Coronary artery (tissue), 2 donors: Measurements from ENCODE around the gene MAST4.

ENCODE experiments used
- DNase-seq: peaks from one replicate; pipeline ENCODE4 v3.0.0-alpha.2; 2017; ENCODE audit warnings: low spot score
- H3K27ac ChIP-seq, 2 donors: fragments of 200-600 bp; sonication (generic); one replicate each; pipeline ENCODE4 v1.5.1; 2016 to 2019
- H3K4me3 ChIP-seq: fragments of 200-600 bp; sonication (generic); 2 replicates; pipeline ENCODE4 v1.5.1; 2016; ENCODE audit warnings: mild to moderate bottlenecking, moderate library complexity
- CTCF ChIP-seq: fragments of 200-600 bp; sonication (generic); IDR thresholded peaks from one replicate; pipeline ENCODE4 v1.5.1; 2019; ENCODE audit warnings: antibody characterized with exemption

MAST4 gene

GRCh38 chr5:67179697-67180361 lies 583.6 kb downstream of the MAST4 start:
- TF ChIP-seq CTCF, result no peak
- DNase-seq, result no peak
- Histone ChIP-seq H3K27ac (no peak overlapping the region), H3K4me3 (no peak overlapping the region)

- peak overlapping the region; percentile 30 to 38 for H3K27ac ChIP-seq
- DNase-seq, result no peak
Observed at GRCh38 chr5:67181648-67182221, 585.5 kb downstream of the MAST4 start.

GRCh38 chr5:67182301-67182790 lies 586.2 kb downstream of the MAST4 start:
- H3K4me3 ChIP-seq, result peak overlapping the region; percentile 34
- TF ChIP-seq CTCF, result no peak
- DNase-seq, result peak; percentile 85
- H3K27ac ChIP-seq, result peak overlapping the region; percentile 38 to 62

More at GRCh38 chr5:67181648-67182221, 585.5 kb downstream of the MAST4 start:
- no peak overlapping the region for H3K4me3 ChIP-seq
- TF ChIP-seq CTCF, result no peak

GRCh38 chr5:67183859-67184258 lies 587.7 kb downstream of the MAST4 start:
- TF ChIP-seq CTCF, result no peak
- Histone ChIP-seq H3K27ac (no peak overlapping the region), H3K4me3 (no peak overlapping the region)
- DNase-seq, result no peak

DNA sequence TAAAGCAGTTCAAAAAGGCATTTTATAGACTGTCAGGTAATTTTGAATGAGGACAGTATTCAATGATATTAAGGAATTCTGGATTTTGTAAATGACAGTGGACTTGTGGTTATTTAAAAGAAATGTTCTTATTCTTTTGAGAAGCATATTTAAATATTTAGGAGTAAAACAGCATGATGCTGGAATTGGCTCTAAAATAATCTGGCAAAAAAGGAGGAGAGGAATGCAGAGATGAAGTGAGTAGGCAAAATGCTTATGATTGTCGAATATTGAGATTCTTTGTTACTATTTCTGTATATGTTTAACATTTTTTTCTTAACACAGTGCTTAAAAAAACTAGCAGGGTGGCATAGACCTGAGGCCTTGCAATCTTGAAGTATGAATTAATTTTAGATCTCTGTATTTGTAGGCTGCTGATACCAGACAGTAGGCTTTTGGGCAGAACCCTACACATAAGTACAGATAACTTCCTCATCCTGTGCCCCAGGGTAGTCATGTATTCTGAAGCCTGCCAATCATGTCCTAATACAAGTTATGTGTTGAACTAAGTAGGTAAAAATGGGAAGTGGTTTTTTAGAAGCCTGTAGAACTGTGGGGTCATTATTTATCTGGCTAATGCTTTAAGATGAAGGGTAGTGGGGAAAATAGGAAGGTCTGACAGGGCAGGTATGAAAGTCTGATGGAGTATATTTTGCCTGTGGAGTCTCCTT lies 591.0 kb downstream of the MAST4 start:
- Histone ChIP-seq H3K4me3 (no peak overlapping the region), H3K27ac (no peak overlapping the region)
- no peak for TF ChIP-seq CTCF
- DNase-seq, result no peak

DNA sequence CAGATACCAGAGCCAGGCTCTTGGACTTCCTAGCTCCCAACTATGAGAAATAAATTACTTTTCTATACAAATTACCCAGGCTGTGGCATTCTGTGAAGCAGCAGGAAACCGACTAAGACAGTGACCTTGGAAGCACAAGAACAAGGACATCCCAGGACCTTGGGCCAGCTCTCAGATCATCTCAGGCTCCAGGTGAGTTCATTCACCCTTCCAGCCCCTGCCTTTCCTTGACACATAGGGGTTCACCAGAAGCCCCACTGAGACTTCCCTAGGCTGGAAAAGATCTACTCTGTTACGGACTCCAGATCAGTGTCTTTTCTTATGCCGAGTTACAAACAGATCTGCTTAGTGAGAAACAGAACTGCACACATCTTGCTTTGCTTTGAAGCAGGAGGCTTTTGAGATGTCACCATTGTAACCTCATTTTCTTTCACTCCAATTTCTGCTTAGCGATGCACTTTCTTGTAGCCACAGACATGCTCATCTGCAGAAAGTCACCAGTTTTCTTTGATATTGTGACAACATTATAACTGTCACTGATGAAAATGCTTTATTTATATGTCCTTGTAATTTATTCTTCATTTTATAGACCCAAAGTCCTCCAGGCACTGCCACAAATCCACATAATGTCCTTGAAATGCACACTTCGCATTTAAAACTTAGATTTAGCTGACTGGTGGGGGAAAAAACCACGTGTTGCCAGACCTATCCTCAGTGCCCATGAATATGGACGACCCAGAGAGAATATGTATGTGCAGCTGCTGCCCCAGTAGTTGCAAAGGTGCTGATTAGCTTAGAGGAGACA lies 592.3 kb downstream of the MAST4 start:
- Histone ChIP-seq H3K27ac (no peak overlapping the region), H3K4me3 (no peak overlapping the region)
- no peak for TF ChIP-seq CTCF
- no peak for DNase-seq
